ENCODE data around the gene ADK. TPM values are rescaled to one million over a fixed set of nuclear protein-coding genes. Genes with fewer than 3 reads are reported as not detected.

ADK gene
- total and polyA plus RNA-seq, 2 donors (not counting 3 experiments of a cell fraction or from before 2014, with no cell fraction given) = 11.7 to 46.5 TPM

DNA sequence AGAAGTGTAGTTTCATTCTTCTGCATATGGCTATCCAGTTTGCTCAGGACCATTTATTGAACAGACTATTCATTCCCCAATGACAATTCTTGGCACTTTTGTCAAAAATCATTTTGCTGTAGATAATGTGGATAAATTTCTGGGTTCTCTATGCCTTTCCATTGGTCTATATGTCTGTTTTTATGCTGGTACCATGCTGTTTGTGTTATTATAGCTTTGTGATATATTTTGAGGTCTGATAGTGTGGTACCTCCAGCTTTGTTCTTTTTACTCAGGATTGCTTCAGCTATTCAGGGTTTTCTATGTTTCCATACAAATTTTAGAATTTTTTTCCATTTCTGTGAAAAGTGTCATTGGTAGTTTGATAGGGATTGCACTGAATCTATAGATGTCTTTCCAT is 360.0 kb downstream of the ADK start:
- ChIA-PET CTCF (no interaction called here), POLR2A (no interaction called here)
- H3K27ac ChIP-seq (ENCODE audit: insufficient read depth, low read depth, low read length) = no peak overlapping the region
- H3K4me1 ChIP-seq (ENCODE audit: control insufficient read depth, extremely low read depth, insufficient read depth, low read length) = no peaks in the 10 kb centered on the region
- H3K4me3 ChIP-seq (replicated peaks in 1 of 3; ENCODE audit: insufficient read depth in 1 of 3, low read depth in 1 of 3, low read length in 3 of 3) = no peak overlapping the region
- DNase-seq (ENCODE audit: low read depth, low spot score) (no peak), FAIRE-seq (no peak)
- no peaks in the 10 kb centered on the region for H4K20me1 ChIP-seq (replicated peaks; ENCODE audit: control insufficient read depth, extremely low read depth, insufficient read depth, low read length)
- no peaks in the 10 kb centered on the region for H3K27me3 ChIP-seq (ENCODE audit: control insufficient read depth in 2 of 2, insufficient read depth in 2 of 2, low read length in 2 of 2)
- H3K4me2 ChIP-seq (ENCODE audit: insufficient read depth, low read length) = no peak overlapping the region
- no peak overlapping the region for H2AFZ ChIP-seq (ENCODE audit: low read depth, low read length)
- intact Hi-C loops (cut with micrococcal nuclease) = no loop called here
- H3K9me3 ChIP-seq (replicated peaks; ENCODE audit: control insufficient read depth, insufficient read depth, low read length) = peaks cover 3% of the 10 kb centered on the region
- H3K9me1 ChIP-seq (replicated peaks; ENCODE audit: control insufficient read depth, extremely low read depth, insufficient read depth, low read length) = no peaks in the 10 kb centered on the region
- H3K9ac ChIP-seq (replicated peaks; ENCODE audit: extremely low read depth, insufficient read depth, low read length) = no peak overlapping the region
- no peak for TF ChIP-seq JUN (IDR thresholded peaks at IDR 0.05; ENCODE audit: borderline replicate concordance, insufficient read depth, insufficient read length, low read depth)
- TF ChIP-seq GATA2 (IDR thresholded peaks at IDR 0.05; ENCODE audit: insufficient read depth, insufficient read length, low read depth, low read length) = no peak
- no peak for TF ChIP-seq MYC (IDR thresholded peaks at IDR 0.05; ENCODE audit: low read depth, low read length)
- TF ChIP-seq, protein P1, sequence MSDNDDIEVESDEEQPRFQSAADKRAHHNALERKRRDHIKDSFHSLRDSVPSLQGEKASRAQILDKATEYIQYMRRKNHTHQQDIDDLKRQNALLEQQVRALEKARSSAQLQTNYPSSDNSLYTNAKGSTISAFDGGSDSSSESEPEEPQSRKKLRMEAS (IDR thresholded peaks at IDR 0.05; ENCODE audit: insufficient read depth, insufficient read length) = no peak
- TF ChIP-seq POLR2A (IDR thresholded peaks at IDR 0.05; ENCODE audit: low read depth, low read length) = no peak
- no peak for TF ChIP-seq POLR2AphosphoS5 (IDR thresholded peaks at IDR 0.05; ENCODE audit: insufficient read depth, low read depth, low read length)
- TF ChIP-seq EZH2 (IDR thresholded peaks at IDR 0.05; ENCODE audit: borderline replicate concordance, low read depth, low read length, severe bottlenecking) = no peak
- no peak for TF ChIP-seq CTCF (IDR thresholded peaks at IDR 0.05; ENCODE audit: extremely low read depth in 1 of 2, insufficient read depth in 1 of 2, low read depth in 1 of 2, low read length in 2 of 2)
- TF ChIP-seq FOS (IDR thresholded peaks at IDR 0.05; ENCODE audit: borderline replicate concordance, insufficient read depth, low read length) = no peak
- BruUV-seq (replicated peaks) = no TSS peak
- no peaks in the 10 kb centered on the region for H3K36me3 ChIP-seq (ENCODE audit: control insufficient read depth in 2 of 2, extremely low read depth in 1 of 2, insufficient read depth in 2 of 2, low read length in 2 of 2)
- dilution Hi-C loops (cut with MboI; ENCODE audit: extremely low pct_ligation_motif_present, low sequenced_read_pairs) = no loop called here
- H3K79me2 ChIP-seq (ENCODE audit: control insufficient read depth, insufficient read depth, low read length) = peaks cover 32% of the 10 kb centered on the region

All from endothelial cell of umbilical vein (primary cell).